ENCODE results near the gene SUPT4H1. TPM values are rescaled to one million over a fixed set of nuclear protein-coding genes. Genes with fewer than 3 reads are reported as not detected.

The SUPT4H1 gene
- polyA plus RNA-seq, 1 donor (not counting 4 experiments of a cell fraction or from before 2014, with no cell fraction given), result 206 TPM

DNA sequence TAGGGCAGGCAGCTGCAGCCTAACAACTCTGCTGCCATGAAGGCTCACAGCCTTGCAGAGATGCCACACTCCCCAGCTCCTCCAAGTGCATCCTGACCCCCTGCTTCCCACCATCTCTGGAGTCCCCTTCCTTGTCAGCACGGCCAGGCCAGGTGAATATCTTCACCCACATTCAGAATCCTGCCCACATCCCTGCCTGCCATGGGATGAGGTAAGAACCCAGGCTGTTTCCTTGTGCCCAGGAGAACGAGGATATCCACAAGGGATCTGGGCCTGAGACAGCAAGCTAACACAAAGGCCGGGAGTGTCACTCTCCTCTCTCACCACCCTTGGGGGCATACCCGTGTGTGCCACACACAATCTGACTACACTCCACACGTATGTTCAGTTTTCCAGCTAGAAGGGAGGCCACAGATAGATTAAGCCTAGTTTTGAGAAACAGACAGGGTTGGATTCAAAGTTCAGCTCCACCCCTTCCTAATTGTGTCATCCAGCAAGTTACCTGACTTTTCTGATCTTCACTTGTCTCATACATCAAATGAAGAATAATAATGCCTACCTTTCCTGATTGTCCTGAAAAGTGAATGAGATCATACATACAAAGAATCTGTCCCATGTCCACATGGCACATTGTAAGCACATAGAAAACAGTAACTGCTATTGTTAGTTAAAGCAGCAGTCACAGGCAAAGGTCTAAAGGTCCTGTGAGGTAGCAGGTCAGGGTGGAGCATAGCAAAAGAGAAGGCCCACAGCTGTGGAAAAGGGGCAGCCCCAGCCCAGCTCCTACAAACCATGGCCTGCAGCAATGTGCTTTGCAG, 17.4 kb upstream of the SUPT4H1 start:
- H3K4me2 ChIP-seq (ENCODE audit: control insufficient read depth, extremely low read depth, insufficient read depth, low read depth, low read length), result no peak overlapping the region
- peaks cover 2% of the 10 kb centered on the region for H4K20me1 ChIP-seq (ENCODE audit: control insufficient read depth, extremely low read depth, insufficient read depth, low read length)
- H3K9ac ChIP-seq (ENCODE audit: control insufficient read depth, extremely low read depth, insufficient read depth, low read length), result no peak overlapping the region
- no peak overlapping the region for H2AFZ ChIP-seq (ENCODE audit: control insufficient read depth, low read length)
- TF ChIP-seq, protein P1, sequence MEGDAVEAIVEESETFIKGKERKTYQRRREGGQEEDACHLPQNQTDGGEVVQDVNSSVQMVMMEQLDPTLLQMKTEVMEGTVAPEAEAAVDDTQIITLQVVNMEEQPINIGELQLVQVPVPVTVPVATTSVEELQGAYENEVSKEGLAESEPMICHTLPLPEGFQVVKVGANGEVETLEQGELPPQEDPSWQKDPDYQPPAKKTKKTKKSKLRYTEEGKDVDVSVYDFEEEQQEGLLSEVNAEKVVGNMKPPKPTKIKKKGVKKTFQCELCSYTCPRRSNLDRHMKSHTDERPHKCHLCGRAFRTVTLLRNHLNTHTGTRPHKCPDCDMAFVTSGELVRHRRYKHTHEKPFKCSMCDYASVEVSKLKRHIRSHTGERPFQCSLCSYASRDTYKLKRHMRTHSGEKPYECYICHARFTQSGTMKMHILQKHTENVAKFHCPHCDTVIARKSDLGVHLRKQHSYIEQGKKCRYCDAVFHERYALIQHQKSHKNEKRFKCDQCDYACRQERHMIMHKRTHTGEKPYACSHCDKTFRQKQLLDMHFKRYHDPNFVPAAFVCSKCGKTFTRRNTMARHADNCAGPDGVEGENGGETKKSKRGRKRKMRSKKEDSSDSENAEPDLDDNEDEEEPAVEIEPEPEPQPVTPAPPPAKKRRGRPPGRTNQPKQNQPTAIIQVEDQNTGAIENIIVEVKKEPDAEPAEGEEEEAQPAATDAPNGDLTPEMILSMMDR (optimal IDR thresholded peaks at IDR 0.05 in 1 of 3, IDR thresholded peaks at IDR 0.05 in 1 of 3, conservative IDR thresholded peaks at IDR 0.05 in 1 of 3; ENCODE audit: extremely low read depth in 1 of 3, insufficient read depth in 2 of 3, low read length in 3 of 3), result no peak
- DNase-seq (ENCODE audit: low read depth, low spot score) (no peak), FAIRE-seq (no peak)
- H3K9me1 ChIP-seq (ENCODE audit: control insufficient read depth, extremely low read depth, insufficient read depth, low read length), result peaks cover under 1% of the 10 kb centered on the region
- H3K27me3 ChIP-seq (ENCODE audit: control insufficient read depth, extremely low read depth, insufficient read depth, low read length), result no peaks in the 10 kb centered on the region
- H3K36me3 ChIP-seq (ENCODE audit: control insufficient read depth in 2 of 2, extremely low read depth in 1 of 2, insufficient read depth in 2 of 2, low read length in 2 of 2), result peaks cover 17 to 25% of the 10 kb centered on the region in 2 experiments
- dilution Hi-C loops (cut with MboI; ENCODE audit: extremely low pct_ligation_motif_present, low sequenced_read_pairs), result no loop called here
- no peak overlapping the region for H3K27ac ChIP-seq (ENCODE audit: control insufficient read depth, insufficient read depth, low read length)
- H3K79me2 ChIP-seq (ENCODE audit: control insufficient read depth, insufficient read depth, low read length), result peaks cover 16% of the 10 kb centered on the region
- H3K4me1 ChIP-seq (ENCODE audit: control insufficient read depth, extremely low read depth, insufficient read depth, low read length), result peaks cover 22% of the 10 kb centered on the region
- no peak overlapping the region for H3K4me3 ChIP-seq (ENCODE audit: control insufficient read depth in 2 of 3, extremely low read depth in 1 of 3, insufficient read depth in 2 of 3, low read depth in 1 of 3, low read length in 3 of 3)
- no peaks in the 10 kb centered on the region for H3K9me3 ChIP-seq (ENCODE audit: control insufficient read depth, low read depth, low read length)

DNA sequence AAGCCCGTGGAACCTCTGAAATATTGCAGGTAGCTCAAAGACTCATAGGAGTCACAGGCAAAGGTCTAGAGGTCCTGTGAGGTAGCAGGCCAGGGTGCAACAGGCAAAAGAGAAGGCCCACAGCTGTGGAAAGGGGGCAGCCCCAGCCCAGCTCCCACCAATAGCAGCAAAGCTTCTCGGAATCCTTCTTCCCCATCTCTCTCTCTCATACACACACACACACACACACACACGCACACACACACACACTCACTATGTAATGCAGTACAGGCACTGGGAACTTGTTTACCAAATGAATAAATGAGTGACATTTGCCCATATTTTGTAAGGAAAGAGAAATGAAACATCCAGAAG, 16.8 kb upstream of the SUPT4H1 start:
- Histone ChIP-seq H3K4me1 (ENCODE audit: control insufficient read depth, extremely low read depth, insufficient read depth, low read length) (peaks cover 28% of the 10 kb centered on the region), H3K79me2 (ENCODE audit: control insufficient read depth, insufficient read depth, low read length) (peaks cover 21% of the 10 kb centered on the region), H2AFZ (ENCODE audit: control insufficient read depth, low read length) (no peak overlapping the region), H3K27me3 (ENCODE audit: control insufficient read depth, extremely low read depth, insufficient read depth, low read length) (no peaks in the 10 kb centered on the region), H3K9ac (ENCODE audit: control insufficient read depth, extremely low read depth, insufficient read depth, low read length) (no peak overlapping the region), H4K20me1 (ENCODE audit: control insufficient read depth, extremely low read depth, insufficient read depth, low read length) (peaks cover 3% of the 10 kb centered on the region), H3K4me2 (ENCODE audit: control insufficient read depth, extremely low read depth, insufficient read depth, low read depth, low read length) (no peak overlapping the region), H3K36me3 (ENCODE audit: control insufficient read depth in 2 of 2, extremely low read depth in 1 of 2, insufficient read depth in 2 of 2, low read length in 2 of 2) (peaks cover 18 to 29% of the 10 kb centered on the region in 2 experiments), H3K27ac (ENCODE audit: control insufficient read depth, insufficient read depth, low read length) (no peak overlapping the region), H3K4me3 (ENCODE audit: control insufficient read depth in 2 of 3, extremely low read depth in 1 of 3, insufficient read depth in 2 of 3, low read depth in 1 of 3, low read length in 3 of 3) (no peak overlapping the region), H3K9me1 (ENCODE audit: control insufficient read depth, extremely low read depth, insufficient read depth, low read length) (peaks cover 4% of the 10 kb centered on the region), H3K9me3 (ENCODE audit: control insufficient read depth, low read depth, low read length) (no peaks in the 10 kb centered on the region)
- TF ChIP-seq, protein P1 (optimal IDR thresholded peaks at IDR 0.05 in 1 of 3, IDR thresholded peaks at IDR 0.05 in 1 of 3, conservative IDR thresholded peaks at IDR 0.05 in 1 of 3; ENCODE audit: extremely low read depth in 1 of 3, insufficient read depth in 2 of 3, low read length in 3 of 3), result no peak
- dilution Hi-C loops (cut with MboI; ENCODE audit: extremely low pct_ligation_motif_present, low sequenced_read_pairs), result no loop called here
- FAIRE-seq, result no peak
- no peak for DNase-seq (ENCODE audit: low read depth, low spot score)
